Progenitor cell of endocrine pancreas (in vitro differentiated cells): Measurements from ENCODE around the gene CGREF1. TPM values are rescaled to one million over a fixed set of nuclear protein-coding genes. Genes with fewer than 3 reads are reported as not detected.
A peak's percentile ranks its signal among the peaks of the same experiment; 100 is the strongest.

ENCODE experiments used
- DNase-seq: peaks from one replicate; pipeline ENCODE4 v3.0.0; 2021; ENCODE audit warnings: low spot score; ENCODE audit not compliant: unreplicated experiment
- H3K27ac Mint-ChIP-seq: 2 replicates; pipeline ENCODE4 v1.8.0; 2021; ENCODE audit warnings: mild to moderate bottlenecking, moderate library complexity, mixed read lengths
- H3K27me3 Mint-ChIP-seq: 2 replicates; pipeline ENCODE4 v1.8.0; 2021; ENCODE audit warnings: mixed read lengths
- H3K36me3 Mint-ChIP-seq: 2 replicates; pipeline ENCODE4 v1.8.0; 2022; ENCODE audit warnings: mixed read lengths; ENCODE audit not compliant: insufficient read depth
- H3K4me1 Mint-ChIP-seq: 2 replicates; pipeline ENCODE4 v1.8.0; 2021; ENCODE audit warnings: low read depth, mixed read lengths
- H3K4me3 Mint-ChIP-seq: 2 replicates; pipeline ENCODE4 v1.8.0; 2021; ENCODE audit warnings: low read depth, mild to moderate bottlenecking, moderate library complexity, mixed read lengths
- H3K9me3 Mint-ChIP-seq: 2 replicates; pipeline ENCODE4 v1.8.0; 2021; ENCODE audit warnings: low read depth, mixed read lengths
- total RNA-seq: library from RNA; stranded (reverse); gene quantifications from 2 replicates; pipeline ENCODE4 v1.2.1, GENCODE V29; 2021
- TF ChIP-seq, protein P1 (sequence below): fragments of 200-600 bp; sonication (generic); IDR thresholded peaks from one replicate; pipeline ENCODE4 v1.5.0; 2021; ENCODE audit warnings: antibody characterized with exemption, mild to moderate bottlenecking; ENCODE audit not compliant: unreplicated experiment

CGREF1 gene
- total RNA-seq, 1 donor from 2014 or later = 0.31 TPM

- no peaks in the 10 kb centered on the region for H3K9me3 Mint-ChIP-seq
- H3K36me3 Mint-ChIP-seq = no peaks in the 10 kb centered on the region
- H3K27me3 Mint-ChIP-seq = peaks cover 3% of the 10 kb centered on the region
- TF ChIP-seq, protein P1, sequence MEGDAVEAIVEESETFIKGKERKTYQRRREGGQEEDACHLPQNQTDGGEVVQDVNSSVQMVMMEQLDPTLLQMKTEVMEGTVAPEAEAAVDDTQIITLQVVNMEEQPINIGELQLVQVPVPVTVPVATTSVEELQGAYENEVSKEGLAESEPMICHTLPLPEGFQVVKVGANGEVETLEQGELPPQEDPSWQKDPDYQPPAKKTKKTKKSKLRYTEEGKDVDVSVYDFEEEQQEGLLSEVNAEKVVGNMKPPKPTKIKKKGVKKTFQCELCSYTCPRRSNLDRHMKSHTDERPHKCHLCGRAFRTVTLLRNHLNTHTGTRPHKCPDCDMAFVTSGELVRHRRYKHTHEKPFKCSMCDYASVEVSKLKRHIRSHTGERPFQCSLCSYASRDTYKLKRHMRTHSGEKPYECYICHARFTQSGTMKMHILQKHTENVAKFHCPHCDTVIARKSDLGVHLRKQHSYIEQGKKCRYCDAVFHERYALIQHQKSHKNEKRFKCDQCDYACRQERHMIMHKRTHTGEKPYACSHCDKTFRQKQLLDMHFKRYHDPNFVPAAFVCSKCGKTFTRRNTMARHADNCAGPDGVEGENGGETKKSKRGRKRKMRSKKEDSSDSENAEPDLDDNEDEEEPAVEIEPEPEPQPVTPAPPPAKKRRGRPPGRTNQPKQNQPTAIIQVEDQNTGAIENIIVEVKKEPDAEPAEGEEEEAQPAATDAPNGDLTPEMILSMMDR = no peak
- peaks cover 4% of the 10 kb centered on the region for H3K4me1 Mint-ChIP-seq
- peak overlapping the region; percentile 69 for H3K27ac Mint-ChIP-seq
- no peak overlapping the region for H3K4me3 Mint-ChIP-seq
- DNase-seq = no peak
Measured at GRCh38 chr2:27158468-27158867, 39.5 kb upstream of the CGREF1 start.

- Mint-ChIP-seq H3K4me1 (peaks cover 4% of the 10 kb centered on the region), H3K4me3 (no peak overlapping the region), H3K27me3 (peaks cover 3% of the 10 kb centered on the region), H3K9me3 (no peaks in the 10 kb centered on the region), H3K27ac (no peak overlapping the region), H3K36me3 (no peaks in the 10 kb centered on the region)
- DNase-seq = no peak
- TF ChIP-seq, protein P1 = no peak
Measured at GRCh38 chr2:27155069-27155520, 36.2 kb upstream of the CGREF1 start.

DNA sequence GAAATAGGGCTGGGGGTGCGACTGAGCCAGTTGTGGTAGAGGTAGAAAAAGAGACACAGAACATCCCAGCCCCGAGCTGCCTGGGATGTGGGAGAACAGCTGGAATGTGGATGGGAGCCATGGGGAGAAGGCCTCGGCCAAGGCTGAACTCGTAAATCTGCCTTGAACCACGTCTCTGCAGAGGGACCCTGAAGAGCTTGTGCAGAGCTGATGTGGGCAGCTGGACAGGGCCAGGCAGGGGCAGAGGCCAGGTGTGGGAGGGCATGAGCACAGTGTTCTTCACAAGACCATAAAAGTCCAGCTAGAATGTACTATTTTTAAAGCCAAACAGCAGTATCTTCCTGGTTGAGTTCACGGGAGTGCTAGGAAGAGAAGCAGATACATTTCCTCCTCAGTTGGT, 35.6 kb upstream of the CGREF1 start:
- Mint-ChIP-seq H3K36me3 (no peaks in the 10 kb centered on the region), H3K9me3 (no peaks in the 10 kb centered on the region), H3K4me1 (peaks cover 4% of the 10 kb centered on the region), H3K27me3 (peaks cover 3% of the 10 kb centered on the region), H3K4me3 (no peak overlapping the region), H3K27ac (no peak overlapping the region)
- no peak for DNase-seq
- TF ChIP-seq, protein P1 = no peak

DNA sequence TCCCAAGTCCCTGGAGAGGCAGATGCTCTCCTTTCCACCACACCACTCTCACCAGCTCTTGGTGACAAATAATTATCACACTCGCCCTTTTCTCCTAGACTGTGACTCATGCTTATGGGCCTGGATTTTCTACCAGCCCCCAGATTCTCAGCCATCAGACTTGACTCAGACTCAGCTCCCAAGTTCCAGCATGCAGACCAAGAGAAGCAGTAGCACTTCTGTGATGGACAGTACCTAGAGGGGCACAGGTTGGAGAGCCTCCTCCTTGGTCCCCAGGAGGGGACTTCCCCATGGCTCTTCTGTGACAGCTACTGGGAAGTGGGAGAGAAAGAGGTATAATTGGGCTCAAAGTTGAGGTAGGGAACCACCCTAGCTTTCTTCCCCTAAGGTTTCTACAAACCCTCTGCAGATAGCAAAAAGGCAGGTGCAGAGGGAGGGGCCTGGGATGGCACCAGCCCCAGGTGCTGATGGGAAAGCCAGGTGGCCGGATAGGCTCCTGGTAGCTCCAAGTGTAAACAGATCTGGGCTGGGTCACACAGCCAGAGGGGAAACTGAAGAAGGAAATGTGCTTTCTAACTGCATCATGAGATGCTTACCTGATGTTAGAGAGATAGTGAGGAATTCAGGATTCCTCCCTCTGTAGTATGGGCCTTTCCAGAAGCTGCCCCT, 34.0 kb upstream of the CGREF1 start:
- Mint-ChIP-seq H3K4me3 (no peak overlapping the region), H3K27ac (no peak overlapping the region), H3K9me3 (no peaks in the 10 kb centered on the region), H3K36me3 (no peaks in the 10 kb centered on the region), H3K27me3 (no peaks in the 10 kb centered on the region), H3K4me1 (no peaks in the 10 kb centered on the region)
- DNase-seq = no peak
- TF ChIP-seq, protein P1 = no peak

DNA sequence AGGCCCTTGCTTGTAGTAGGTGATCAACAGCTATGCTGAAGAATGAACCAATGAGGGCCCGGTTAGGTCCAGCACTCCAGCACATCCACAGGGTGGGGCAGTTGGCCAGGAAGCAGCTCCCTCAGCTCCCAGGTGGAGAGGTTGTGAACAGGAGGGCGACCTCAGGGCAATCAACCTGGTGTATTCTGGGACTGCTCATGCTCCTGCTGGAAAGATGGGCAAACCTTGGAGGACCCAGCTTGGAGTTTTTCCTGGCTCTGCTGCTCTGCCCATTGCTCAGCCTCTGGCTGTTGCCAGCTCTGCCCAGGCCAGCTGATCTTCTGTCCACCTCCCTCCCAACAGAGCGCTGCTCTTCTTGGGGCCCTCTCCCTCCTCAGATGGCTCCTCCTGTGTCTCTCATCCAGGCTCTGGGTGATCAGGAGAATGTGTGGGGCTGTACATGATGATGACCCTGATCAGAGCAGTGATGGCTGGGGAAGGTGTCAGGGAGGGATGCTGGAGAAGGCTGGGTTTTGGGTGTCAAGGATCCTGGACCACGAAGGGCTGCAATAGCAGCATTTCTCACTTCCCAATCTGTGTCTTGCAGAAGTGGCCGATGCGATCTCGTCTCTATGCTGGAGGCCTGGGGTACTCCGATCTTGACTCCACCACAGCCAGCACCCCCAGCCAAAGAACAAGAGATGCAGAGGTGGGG, 33.3 kb upstream of the CGREF1 start:
- no peak overlapping the region for H3K27ac Mint-ChIP-seq
- no peaks in the 10 kb centered on the region for H3K36me3 Mint-ChIP-seq
- TF ChIP-seq, protein P1 = no peak
- no peaks in the 10 kb centered on the region for H3K4me1 Mint-ChIP-seq
- no peaks in the 10 kb centered on the region for H3K9me3 Mint-ChIP-seq
- H3K4me3 Mint-ChIP-seq = no peak overlapping the region
- no peaks in the 10 kb centered on the region for H3K27me3 Mint-ChIP-seq
- no peak for DNase-seq
